Stimulated activated CD4-positive, alpha-beta T cell treated with anti-CD3 and anti-CD28 coated beads, Interleukin-15, amount 100 ng/mL, for 1 hour (primary cell): ENCODE results near the gene RB1.
"Not testable (repeated sequence)": the region's sequence is repeated elsewhere in the genome, so short reads cannot be mapped to it uniquely, and the experiment has no call there.

Experiments used
- DNase-seq, 2 donors: peaks; one replicate each; pipeline ENCODE4 v3.0.0-alpha.2; 2020; ENCODE audit warnings: low read depth in 1 of 2, low spot score in 1 of 2

RB1 gene

GRCh38 chr13:48297131-48297786 is 6.3 kb upstream of the RB1 start:
- no peak for DNase-seq

GRCh38 chr13:48299591-48299990 is 4.0 kb upstream of the RB1 start:
- DNase-seq, result no peak

- no peak for DNase-seq
Measured at GRCh38 chr13:48302871-48303358, 636 bp upstream of the RB1 start.

- DNase-seq, result no peak
Measured at GRCh38 chr13:48304143-48304876, 759 bp downstream of the RB1 start.

- DNase-seq, result no peak
Measured at GRCh38 chr13:48311223-48311622, 7.7 kb downstream of the RB1 start.

- DNase-seq, result no peak
Measured at GRCh38 chr13:48315969-48316650, 12.6 kb downstream of the RB1 start.

- no peak for DNase-seq
Measured at GRCh38 chr13:48316826-48317510, 13.4 kb downstream of the RB1 start.

GRCh38 chr13:48317511-48318376 is 14.2 kb downstream of the RB1 start:
- DNase-seq, result no peak

- no peak for DNase-seq
Measured at GRCh38 chr13:48318377-48318811, 14.8 kb downstream of the RB1 start.

GRCh38 chr13:48318821-48319511 is 15.4 kb downstream of the RB1 start:
- DNase-seq, result no peak

- DNase-seq, result no peak
Measured at GRCh38 chr13:48319531-48320398, 16.2 kb downstream of the RB1 start.

GRCh38 chr13:48320399-48320790 is 16.8 kb downstream of the RB1 start:
- DNase-seq, result no peak

- no peak for DNase-seq
Measured at GRCh38 chr13:48320891-48321510, 17.4 kb downstream of the RB1 start.

GRCh38 chr13:48322294-48322693 is 18.7 kb downstream of the RB1 start:
- DNase-seq, result no peak

- DNase-seq, result no peak
Measured at GRCh38 chr13:48333976-48334375, 30.4 kb downstream of the RB1 start.

GRCh38 chr13:48334534-48335127 is 31.1 kb downstream of the RB1 start:
- no peak for DNase-seq

GRCh38 chr13:48339198-48339597 is 35.6 kb downstream of the RB1 start:
- DNase-seq, result not testable (repeated sequence)

GRCh38 chr13:48344264-48344663 is 40.7 kb downstream of the RB1 start:
- DNase-seq, result no peak
